Fibroblast of the aortic adventitia (primary cell): ENCODE results near the gene C21orf91. TPM values are rescaled to one million over a fixed set of nuclear protein-coding genes. Genes with fewer than 3 reads are reported as not detected.

Experiments used
- DNase-seq: peaks from one replicate; pipeline ENCODE4 v3.0.0-alpha.2; 2010; ENCODE audit warnings: low read depth
- H3K4me3 ChIP-seq: 2 replicates; pipeline ENCODE4 v1.5.1; 2011; ENCODE audit warnings: low read depth, mild to moderate bottlenecking, control low read depth, low read length, moderate library complexity
- total RNA-seq: library from RNA; depleted of rRNA; stranded (reverse); fragments of >200 nt; gene quantifications from 2 replicates; pipeline ENCODE4 v1.2.3, GENCODE V29; 2012; ENCODE audit warnings: low replicate concordance
- TF ChIP-seq, protein P1 (sequence below): IDR thresholded peaks from 2 replicates; pipeline ENCODE4 v1.5.1; 2011; ENCODE audit warnings: mild to moderate bottlenecking, low read length, control low read depth, inconsistent platforms; ENCODE audit not compliant: insufficient read depth

The C21orf91 gene
- total RNA-seq, 1 donor = 13.1 TPM

DNA sequence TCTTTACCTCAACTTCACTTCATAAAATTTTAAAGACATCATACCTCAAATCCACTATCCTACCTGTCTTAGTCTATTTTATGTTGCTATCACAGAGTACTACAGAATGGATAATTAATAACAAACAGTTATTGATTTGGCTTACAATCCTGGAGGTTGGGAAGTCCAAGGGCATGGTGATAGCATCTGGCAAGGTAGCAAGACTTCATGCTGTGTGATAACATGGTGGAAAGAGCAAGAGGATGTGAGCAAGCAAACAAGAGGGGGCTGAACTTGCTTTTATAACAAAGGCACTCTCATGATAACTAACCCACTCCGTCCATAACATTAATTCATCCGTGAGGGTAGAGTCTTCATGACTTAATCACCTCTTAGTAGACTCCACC is 33.8 kb downstream of the C21orf91 start:
- no peak for DNase-seq
- TF ChIP-seq, protein P1, sequence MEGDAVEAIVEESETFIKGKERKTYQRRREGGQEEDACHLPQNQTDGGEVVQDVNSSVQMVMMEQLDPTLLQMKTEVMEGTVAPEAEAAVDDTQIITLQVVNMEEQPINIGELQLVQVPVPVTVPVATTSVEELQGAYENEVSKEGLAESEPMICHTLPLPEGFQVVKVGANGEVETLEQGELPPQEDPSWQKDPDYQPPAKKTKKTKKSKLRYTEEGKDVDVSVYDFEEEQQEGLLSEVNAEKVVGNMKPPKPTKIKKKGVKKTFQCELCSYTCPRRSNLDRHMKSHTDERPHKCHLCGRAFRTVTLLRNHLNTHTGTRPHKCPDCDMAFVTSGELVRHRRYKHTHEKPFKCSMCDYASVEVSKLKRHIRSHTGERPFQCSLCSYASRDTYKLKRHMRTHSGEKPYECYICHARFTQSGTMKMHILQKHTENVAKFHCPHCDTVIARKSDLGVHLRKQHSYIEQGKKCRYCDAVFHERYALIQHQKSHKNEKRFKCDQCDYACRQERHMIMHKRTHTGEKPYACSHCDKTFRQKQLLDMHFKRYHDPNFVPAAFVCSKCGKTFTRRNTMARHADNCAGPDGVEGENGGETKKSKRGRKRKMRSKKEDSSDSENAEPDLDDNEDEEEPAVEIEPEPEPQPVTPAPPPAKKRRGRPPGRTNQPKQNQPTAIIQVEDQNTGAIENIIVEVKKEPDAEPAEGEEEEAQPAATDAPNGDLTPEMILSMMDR = no peak
- no peak overlapping the region for H3K4me3 ChIP-seq

DNA sequence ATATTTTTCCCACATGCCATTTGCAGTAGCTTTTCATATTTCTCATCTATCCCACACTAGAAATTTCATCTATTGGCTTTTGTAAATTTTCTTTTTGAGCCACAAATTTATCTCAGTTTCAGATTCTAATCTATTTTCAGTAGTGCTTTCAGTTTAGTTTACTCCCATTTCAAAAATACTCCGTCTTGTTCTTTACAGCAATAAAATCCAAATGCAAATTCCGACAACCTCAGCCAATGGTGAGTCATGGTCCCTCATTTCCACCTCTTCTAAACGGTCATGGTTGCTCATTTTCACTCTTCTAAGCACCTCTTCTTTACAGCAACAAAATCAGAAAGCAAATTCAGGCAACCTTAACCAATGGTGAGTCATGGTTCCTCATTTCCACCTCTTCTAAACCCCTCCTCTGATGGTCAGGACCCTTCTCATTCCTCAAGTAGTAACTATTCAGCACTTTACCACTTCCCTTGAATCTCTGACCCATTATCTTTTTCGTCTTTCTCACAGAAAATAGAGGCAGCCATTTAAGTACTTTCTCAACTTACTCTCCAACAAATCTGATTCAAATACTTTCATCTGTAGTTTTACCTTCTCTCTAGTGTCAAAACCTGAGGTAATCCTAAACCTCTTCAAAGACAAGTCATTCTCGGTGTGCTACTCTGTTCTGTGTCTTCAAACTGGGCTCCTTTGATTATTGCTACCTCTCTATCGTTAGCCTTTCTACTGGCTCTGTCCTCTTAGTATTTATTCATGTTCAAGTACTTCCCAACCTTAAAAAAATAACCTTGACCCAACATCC is 34.4 kb downstream of the C21orf91 start:
- no peak overlapping the region for H3K4me3 ChIP-seq
- no peak for DNase-seq
- TF ChIP-seq, protein P1 = no peak

DNA sequence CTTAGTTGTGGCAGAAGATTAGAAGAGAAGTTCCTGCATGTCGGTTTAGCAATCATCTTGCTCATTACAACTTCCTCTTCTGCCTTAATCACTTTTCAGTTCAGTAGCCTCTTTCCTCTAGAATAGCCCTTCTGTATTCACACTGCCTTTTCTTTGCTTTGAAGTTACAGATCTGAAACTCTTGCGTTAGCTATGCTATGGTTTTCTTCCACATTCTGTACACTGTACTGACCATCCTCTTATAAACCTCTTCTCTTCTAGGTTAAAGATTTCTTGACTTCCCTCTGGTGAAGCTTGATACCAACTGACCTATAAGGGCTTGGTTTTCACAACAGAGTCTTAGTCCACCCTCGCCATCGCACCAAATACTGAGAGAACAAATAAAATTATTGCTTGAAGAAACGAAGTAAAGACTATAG is 35.0 kb downstream of the C21orf91 start:
- TF ChIP-seq, protein P1 = no peak
- no peak for DNase-seq
- H3K4me3 ChIP-seq = no peak overlapping the region

DNA sequence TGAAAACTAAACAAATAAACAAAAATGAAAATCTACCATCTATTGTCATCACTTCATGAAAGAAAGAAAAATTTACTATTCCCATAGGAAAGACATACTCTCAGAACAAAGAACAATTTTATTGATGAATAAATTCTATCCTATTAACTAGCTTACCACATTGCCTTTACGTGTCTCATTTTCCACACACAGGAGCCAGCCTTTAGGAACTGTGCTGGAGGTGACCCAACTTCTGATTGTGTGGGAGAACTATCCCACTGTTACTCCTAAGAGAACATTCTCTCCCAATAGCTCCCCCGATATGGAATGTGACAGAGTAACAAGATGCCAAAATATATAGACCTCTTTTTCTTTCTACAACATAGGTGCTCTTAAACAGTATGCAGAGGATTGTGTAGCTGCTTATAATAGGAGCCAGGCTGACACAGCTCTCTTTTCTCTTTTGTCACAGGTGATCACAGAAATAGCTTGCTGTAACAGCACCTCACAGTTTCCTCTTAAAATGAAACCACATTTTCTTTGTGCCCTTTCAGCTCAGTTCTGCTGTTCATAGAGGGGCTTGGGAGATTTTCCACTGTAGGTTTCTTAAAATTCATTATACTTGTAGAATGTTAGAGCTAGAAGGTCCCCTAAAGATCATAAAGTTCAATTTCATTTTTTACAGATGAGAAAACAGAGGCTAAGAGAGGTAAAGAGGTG is 35.5 kb downstream of the C21orf91 start:
- H3K4me3 ChIP-seq = no peak overlapping the region
- no peak for DNase-seq
- TF ChIP-seq, protein P1 = no peak

DNA sequence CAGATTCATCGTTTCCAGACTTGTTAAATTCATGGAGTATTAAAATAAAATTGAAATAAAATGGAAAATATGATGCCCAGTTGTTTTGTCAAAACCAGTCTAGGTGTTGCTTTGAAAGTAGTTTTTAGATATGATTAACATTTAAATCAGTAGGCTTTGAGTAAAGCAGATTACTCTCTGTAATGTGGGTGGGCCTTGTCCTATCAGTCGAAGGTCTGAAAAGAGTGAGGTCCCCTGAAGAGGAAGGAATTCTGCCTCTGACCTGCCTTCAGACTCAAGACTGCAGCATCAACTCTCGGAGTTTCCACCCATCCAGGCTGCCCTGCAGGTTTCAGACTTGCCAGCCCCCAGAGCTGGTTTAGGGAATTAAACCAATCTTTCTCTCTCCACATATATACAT is 36.2 kb downstream of the C21orf91 start:
- DNase-seq = no peak
- TF ChIP-seq, protein P1 = no peak
- H3K4me3 ChIP-seq = no peak overlapping the region

DNA sequence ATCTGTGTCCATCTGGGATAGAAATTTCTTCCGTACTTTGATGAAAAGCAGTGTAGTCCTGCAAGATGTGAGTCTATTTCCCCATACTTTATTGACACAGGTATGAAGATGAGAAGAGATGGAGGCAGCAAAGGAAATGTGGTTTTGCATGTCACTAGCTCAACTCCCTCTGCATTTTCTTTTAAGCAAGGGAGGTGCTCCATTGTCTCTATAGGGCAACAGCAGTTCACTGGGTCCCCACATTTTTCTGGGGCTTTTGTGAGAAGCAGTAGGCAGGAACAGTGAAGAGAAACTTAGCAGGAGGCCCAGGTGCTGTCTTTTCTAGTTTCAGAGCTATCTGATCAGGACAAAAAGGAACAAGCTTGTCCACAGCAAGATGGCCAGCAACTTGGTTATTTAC is 37.1 kb downstream of the C21orf91 start:
- DNase-seq = no peak
- TF ChIP-seq, protein P1 = no peak
- no peak overlapping the region for H3K4me3 ChIP-seq

DNA sequence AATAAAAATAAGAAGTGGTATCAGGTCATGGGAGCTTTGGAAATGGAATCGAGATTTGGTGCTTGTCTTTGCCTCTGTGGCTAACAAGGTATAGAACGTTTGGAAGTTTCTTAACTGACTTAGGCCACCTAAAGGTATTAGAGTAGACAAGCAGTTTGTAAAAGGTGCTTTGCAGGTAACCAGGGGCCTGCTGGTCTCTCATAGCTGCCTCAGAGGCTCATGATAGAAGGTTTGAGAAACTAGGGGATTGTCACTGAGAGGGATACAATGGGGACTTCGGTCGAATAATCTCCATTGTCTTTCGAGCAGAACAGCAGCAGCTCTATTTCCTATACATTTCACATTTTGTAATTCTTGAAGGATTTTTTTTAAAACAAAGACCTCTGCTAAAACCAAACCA is 37.6 kb downstream of the C21orf91 start:
- TF ChIP-seq, protein P1 = no peak
- no peak overlapping the region for H3K4me3 ChIP-seq
- no peak for DNase-seq
